Thyroid gland (tissue), 4 donors: ENCODE data around the gene CRIM1. TPM values are rescaled to one million over a fixed set of nuclear protein-coding genes. Genes with fewer than 3 reads are reported as not detected.

Experiments used
- DNase-seq, 2 donors: peaks; one replicate each; pipeline ENCODE4 v3.0.0-alpha.2; 2019
- H3K27ac ChIP-seq, 3 donors: fragments of 200-600 bp; sonication (generic); 1 replicate in 2 of 3; 2 replicates in 1 of 3; pipeline ENCODE4 v1.5.1; 2016 to 2019; ENCODE audit warnings: mild to moderate bottlenecking in 1 of 3, moderate library complexity in 1 of 3
- H3K27me3 ChIP-seq: fragments of 200-600 bp; sonication (generic); one replicate; pipeline ENCODE4 v1.5.1; 2019
- H3K36me3 ChIP-seq, 2 donors: fragments of 200-600 bp; sonication (generic); one replicate each; pipeline ENCODE4 v1.5.1; 2016 to 2019
- H3K4me1 ChIP-seq, 2 donors: fragments of 200-600 bp; sonication (generic); one replicate each; pipeline ENCODE4 v1.5.1; 2017 to 2019
- H3K4me3 ChIP-seq, 3 donors: fragments of 200-600 bp; sonication (generic); replicated peaks in 1 of 3; 1 replicate in 2 of 3; 2 replicates in 1 of 3; pipeline ENCODE4 v1.5.1; 2016; ENCODE audit warnings: mild to moderate bottlenecking in 1 of 3
- H3K9me3 ChIP-seq: fragments of 200-600 bp; sonication (generic); one replicate; pipeline ENCODE4 v1.5.1; 2017
- POLR2A ChIP-seq, 2 donors: fragments of 450-650 bp; IDR thresholded peaks; one replicate each; pipeline ENCODE4 v1.6.1; 2017; ENCODE audit warnings: antibody characterized with exemption in 2 of 2, mild to moderate bottlenecking in 2 of 2, moderate library complexity in 1 of 2
- WGBS, 2 donors: methylation state at CpG; one replicate each; pipeline ENCODE4 v1.1.5; 2017; 5-methylcytosine and 5-hydroxymethylcytosine counted together
- intact Hi-C: fragments of 100-400 bp; cut with DNase I; formaldehyde crosslinking; loops from one replicate; pipeline ENCODE4 v1.15.1; 2023
- total RNA-seq, 4 donors: library from RNA; depleted of rRNA; stranded (reverse); fragments of >200 nt; gene quantifications; one replicate each; pipeline ENCODE4 v1.2.3, GENCODE V29; 2016
- TF ChIP-seq, protein P1 (sequence below), 6 experiments: fragments of 200-600 bp in 3 of 6; fragments of 450-650 bp in 3 of 6; sonication (generic) in 3 of 6; IDR thresholded peaks; one replicate each; pipeline ENCODE4 v1.5.1; 2016 to 2019; ENCODE audit warnings: antibody characterized with exemption in 6 of 6, mild to moderate bottlenecking in 2 of 6, inconsistent platforms in 1 of 6, moderate library complexity in 1 of 6

The CRIM1 gene
- total RNA-seq, 4 donors from 2014 or later: 49.5 to 104 (median 71.5) TPM

DNA sequence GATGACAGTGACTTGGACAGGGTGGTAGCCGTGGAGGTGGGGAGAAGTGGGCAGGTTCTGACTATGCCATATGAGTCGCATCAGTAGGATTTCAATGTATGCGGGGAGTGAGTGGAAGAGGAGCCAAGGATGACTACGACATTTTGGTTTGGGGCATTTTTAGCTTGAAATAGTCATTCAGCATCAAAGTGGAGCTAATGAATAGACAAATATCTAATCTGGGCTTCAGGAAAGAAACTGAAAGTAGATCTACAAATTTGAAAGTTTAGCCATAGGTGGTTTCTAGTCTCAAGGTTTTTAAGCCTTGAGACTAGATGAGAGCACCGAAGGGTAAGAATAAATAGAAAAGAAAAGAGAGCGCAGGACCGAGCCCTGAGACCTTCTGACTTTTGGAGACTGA lies 184.1 kb downstream of the CRIM1 start:
- no peak for TF ChIP-seq POLR2A (IDR thresholded peaks at IDR 0.05)
- Histone ChIP-seq H3K36me3 (peaks cover 0 to 7% of the 10 kb centered on the region in 2 donors), H3K4me3 (no peak overlapping the region), H3K9me3 (no peaks in the 10 kb centered on the region), H3K27ac (no peak overlapping the region), H3K27me3 (no peaks in the 10 kb centered on the region), H3K4me1 (peaks cover 0 to 5% of the 10 kb centered on the region in 2 donors)
- intact Hi-C loops: no loop called here
- WGBS, 2 donors: 93 to 99% methylated on average over 7 of the region's 7 CpGs
- no peak for DNase-seq

DNA sequence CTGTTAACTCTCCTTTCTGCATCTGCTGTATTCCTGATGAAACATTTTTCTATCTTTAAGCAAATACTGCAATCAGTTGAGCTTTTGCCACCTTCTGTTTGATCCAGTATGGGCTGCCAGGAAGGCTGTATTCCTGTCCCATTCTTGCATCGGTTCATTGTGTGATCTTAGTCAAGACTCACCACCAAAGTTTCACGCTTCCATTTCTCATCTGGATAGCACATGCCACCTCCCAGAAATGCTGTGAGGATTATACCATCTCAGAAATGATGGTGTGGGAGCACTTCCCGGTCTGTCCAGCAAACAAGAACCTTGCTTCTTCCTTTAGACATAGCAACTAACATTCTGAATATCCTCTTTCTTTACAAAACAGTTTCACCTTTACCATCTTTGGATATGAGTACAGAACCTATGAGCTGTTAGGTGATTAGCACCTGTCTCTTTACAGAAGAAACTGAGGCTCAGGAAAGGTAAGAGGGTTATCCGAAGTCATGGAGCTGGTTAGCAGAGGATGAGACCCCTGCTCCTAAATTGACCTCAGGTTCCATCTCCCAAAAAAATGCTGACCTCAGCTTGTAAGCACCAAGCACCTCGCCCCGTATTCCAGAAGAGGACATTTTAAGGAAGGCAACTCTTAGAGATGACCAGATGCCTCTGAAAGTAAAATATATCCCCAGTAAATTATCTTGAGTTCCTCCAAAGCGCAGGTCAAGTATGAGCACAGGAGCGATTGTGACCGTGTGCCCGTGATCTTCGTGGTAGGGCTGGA lies 185.6 kb downstream of the CRIM1 start:
- WGBS, 2 donors: 93 to 95% methylated on average over 11 of the region's 11 CpGs
- H3K36me3 ChIP-seq: peaks cover 7 to 10% of the 10 kb centered on the region in 2 donors
- no peak overlapping the region for H3K27ac ChIP-seq

DNA sequence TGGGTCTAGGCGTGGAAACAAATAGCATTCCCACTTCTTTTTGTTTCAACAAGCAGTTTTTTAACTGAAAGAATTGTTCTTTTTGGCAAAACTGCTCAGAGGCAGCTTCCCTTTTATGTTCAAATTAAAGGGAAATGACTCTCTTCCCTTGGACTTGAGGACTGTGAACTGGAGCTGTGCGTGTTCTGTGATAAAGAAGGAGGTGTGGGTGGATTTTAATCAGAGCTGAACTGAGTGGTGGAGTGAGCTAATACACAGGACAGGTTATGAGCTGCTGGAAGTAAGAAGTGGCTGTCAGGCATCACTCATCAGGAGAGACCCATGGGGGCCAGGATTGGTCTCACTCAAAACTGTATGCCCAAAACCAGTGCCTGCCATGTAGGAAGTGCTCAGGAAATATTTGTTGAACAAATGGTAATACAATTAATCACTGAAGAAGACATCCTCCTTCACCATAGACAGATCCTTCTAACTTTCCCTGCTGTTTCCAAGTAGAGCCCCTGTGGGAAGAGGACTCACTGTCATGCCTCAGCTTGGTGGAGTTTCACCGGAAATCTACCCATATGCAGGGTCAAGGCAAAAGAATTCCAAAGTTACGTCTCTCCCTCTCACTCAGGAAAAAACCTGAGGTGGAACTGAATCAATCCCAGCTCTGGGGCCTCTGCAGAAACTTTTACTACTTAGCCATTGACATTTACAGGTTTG lies 186.5 kb downstream of the CRIM1 start:
- intact Hi-C loops: no loop called here
- peaks cover 7 to 10% of the 10 kb centered on the region in 2 donors for H3K36me3 ChIP-seq
- no peak for DNase-seq
- H3K4me1 ChIP-seq: peaks cover 0 to 5% of the 10 kb centered on the region in 2 donors
- H3K9me3 ChIP-seq: no peaks in the 10 kb centered on the region
- no peaks in the 10 kb centered on the region for H3K27me3 ChIP-seq
- H3K27ac ChIP-seq: no peak overlapping the region
- TF ChIP-seq, protein P1, sequence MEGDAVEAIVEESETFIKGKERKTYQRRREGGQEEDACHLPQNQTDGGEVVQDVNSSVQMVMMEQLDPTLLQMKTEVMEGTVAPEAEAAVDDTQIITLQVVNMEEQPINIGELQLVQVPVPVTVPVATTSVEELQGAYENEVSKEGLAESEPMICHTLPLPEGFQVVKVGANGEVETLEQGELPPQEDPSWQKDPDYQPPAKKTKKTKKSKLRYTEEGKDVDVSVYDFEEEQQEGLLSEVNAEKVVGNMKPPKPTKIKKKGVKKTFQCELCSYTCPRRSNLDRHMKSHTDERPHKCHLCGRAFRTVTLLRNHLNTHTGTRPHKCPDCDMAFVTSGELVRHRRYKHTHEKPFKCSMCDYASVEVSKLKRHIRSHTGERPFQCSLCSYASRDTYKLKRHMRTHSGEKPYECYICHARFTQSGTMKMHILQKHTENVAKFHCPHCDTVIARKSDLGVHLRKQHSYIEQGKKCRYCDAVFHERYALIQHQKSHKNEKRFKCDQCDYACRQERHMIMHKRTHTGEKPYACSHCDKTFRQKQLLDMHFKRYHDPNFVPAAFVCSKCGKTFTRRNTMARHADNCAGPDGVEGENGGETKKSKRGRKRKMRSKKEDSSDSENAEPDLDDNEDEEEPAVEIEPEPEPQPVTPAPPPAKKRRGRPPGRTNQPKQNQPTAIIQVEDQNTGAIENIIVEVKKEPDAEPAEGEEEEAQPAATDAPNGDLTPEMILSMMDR (IDR thresholded peaks at IDR 0.05): no peak
- no peak for TF ChIP-seq POLR2A (IDR thresholded peaks at IDR 0.05)
- H3K4me3 ChIP-seq: no peak overlapping the region
- WGBS, 2 donors: 80 to 85% methylated on average over 4 of the region's 4 CpGs

More for the DNA sequence above, 185.6 kb downstream of the CRIM1 start:
- intact Hi-C loops: no loop called here
- DNase-seq: no peak
- H3K9me3 ChIP-seq: no peaks in the 10 kb centered on the region
- H3K4me1 ChIP-seq: peaks cover 0 to 5% of the 10 kb centered on the region in 2 donors
- TF ChIP-seq, protein P1 (IDR thresholded peaks at IDR 0.05): no peak
- TF ChIP-seq POLR2A (IDR thresholded peaks at IDR 0.05): no peak
- no peaks in the 10 kb centered on the region for H3K27me3 ChIP-seq
- no peak overlapping the region for H3K4me3 ChIP-seq

DNA sequence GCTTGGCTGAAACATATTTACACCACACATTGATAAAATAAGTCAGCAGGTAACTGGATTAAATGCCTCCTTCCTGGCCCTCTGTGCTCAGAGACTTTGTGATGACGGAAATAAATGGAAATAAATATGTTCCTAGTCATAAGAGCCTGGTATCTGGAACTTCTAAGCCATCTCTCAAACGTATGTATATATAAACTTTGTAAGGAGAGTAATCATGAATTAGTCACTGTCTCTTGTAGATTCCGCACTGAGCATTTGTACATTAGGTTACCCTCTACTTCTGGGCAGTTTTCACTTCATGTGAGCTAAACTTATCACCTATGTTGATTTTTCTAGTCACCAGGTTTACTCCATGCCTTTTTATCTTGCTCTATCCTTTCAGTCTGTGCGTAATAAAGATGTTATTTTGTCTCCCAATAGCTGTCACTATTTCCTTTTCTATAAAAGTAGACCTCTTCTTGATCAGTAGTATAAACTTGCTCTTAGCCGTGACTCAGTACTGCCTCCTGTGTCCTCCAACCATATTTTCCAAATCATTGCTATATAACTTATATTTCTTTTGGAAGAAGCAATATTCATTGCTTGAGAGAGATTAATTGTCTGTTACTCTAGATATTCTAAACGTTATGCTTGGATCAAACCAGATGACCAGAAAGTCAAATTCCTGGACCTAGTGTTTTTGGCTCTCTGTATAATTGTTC lies 189.2 kb downstream of the CRIM1 start:
- TF ChIP-seq, protein P1 (IDR thresholded peaks at IDR 0.05): peak in 1 of 6 experiments; percentile 12
- TF ChIP-seq POLR2A (IDR thresholded peaks at IDR 0.05): no peak
- Histone ChIP-seq H3K27me3 (no peaks in the 10 kb centered on the region), H3K27ac (no peak overlapping the region), H3K36me3 (peaks cover 6 to 27% of the 10 kb centered on the region in 2 donors), H3K4me1 (no peaks in the 10 kb centered on the region), H3K9me3 (no peaks in the 10 kb centered on the region), H3K4me3 (no peak overlapping the region)
- intact Hi-C loops: no loop called here
- WGBS, 2 donors: 93% methylated on average over 6 of the region's 6 CpGs
- DNase-seq: no peak

DNA sequence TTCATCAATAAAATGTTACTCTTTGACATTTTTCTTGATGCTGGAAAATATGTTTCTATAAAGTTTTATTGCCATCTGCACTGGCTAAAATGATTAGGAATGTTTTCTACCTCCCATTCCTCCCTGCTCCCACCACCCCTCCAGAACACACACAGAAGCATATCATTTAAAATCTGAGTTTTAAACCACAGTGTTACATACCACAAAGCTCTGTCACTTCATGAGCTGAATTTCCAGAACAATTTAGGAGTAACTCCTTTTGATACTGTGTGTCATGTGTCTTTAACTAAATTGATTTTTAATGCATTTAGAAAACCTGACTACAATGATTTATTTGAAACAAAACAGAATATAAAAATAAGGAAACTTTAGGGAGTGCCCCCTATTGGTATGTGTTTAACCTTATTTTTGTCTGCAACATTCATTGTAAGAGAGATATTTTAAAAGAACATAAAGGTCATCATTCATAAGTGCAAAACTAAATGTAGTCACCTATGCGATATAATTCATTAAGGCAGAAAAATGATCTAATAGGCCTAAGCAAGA lies 190.4 kb downstream of the CRIM1 start:
- peaks cover 6 to 30% of the 10 kb centered on the region in 2 donors for H3K36me3 ChIP-seq
- H3K27me3 ChIP-seq: no peaks in the 10 kb centered on the region
- H3K4me3 ChIP-seq: no peak overlapping the region
- WGBS, 2 donors: 53% methylated on average over 1 of the region's 1 CpG
- H3K4me1 ChIP-seq: no peaks in the 10 kb centered on the region
- TF ChIP-seq, protein P1 (IDR thresholded peaks at IDR 0.05): peak in 1 of 6 experiments; percentile 17
- no peak for TF ChIP-seq POLR2A (IDR thresholded peaks at IDR 0.05)
- intact Hi-C loops: no loop called here
- no peak for DNase-seq
- H3K27ac ChIP-seq: no peak overlapping the region
- H3K9me3 ChIP-seq: no peaks in the 10 kb centered on the region
